ENCODE measurements around the gene GABRA4. TPM values are rescaled to one million over a fixed set of nuclear protein-coding genes. Genes with fewer than 3 reads are reported as not detected.

The GABRA4 gene
- total and polyA plus RNA-seq, 2 donors (not counting 1 experiment from before 2014, with no cell fraction given), result not detected

DNA sequence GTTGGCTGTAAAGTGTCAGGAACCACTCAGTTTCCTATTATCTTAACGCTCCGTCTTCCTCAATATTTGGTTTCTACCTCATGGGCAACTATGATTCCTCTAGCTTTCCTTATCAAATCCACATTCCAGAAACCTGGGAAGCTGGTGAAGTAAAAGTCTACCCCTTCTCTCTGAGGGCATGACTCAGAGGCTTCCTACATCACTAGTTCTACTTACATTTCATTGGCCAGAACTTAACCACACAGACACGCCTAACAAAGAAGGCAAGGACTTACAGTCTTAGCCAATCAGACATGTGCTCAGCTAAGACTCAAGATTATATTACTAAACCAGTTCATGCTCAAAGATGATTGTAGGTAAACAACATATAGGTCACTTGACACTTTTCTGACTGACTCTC, 114.7 kb downstream of the GABRA4 start:
- H2AFZ ChIP-seq (ENCODE audit: insufficient read depth, low read depth, low read length, poor library complexity, severe bottlenecking), result no peak overlapping the region
- no peak for TF ChIP-seq EZH2 (IDR thresholded peaks at IDR 0.05; ENCODE audit: borderline replicate concordance, insufficient read depth, low read depth, low read length, poor library complexity, severe bottlenecking)
- TF ChIP-seq, protein P1, sequence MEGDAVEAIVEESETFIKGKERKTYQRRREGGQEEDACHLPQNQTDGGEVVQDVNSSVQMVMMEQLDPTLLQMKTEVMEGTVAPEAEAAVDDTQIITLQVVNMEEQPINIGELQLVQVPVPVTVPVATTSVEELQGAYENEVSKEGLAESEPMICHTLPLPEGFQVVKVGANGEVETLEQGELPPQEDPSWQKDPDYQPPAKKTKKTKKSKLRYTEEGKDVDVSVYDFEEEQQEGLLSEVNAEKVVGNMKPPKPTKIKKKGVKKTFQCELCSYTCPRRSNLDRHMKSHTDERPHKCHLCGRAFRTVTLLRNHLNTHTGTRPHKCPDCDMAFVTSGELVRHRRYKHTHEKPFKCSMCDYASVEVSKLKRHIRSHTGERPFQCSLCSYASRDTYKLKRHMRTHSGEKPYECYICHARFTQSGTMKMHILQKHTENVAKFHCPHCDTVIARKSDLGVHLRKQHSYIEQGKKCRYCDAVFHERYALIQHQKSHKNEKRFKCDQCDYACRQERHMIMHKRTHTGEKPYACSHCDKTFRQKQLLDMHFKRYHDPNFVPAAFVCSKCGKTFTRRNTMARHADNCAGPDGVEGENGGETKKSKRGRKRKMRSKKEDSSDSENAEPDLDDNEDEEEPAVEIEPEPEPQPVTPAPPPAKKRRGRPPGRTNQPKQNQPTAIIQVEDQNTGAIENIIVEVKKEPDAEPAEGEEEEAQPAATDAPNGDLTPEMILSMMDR (IDR thresholded peaks at IDR 0.05), result no peak
- H3K27ac ChIP-seq (ENCODE audit: low read length in 2 of 2), result no peak overlapping the region
- no peaks in the 10 kb centered on the region for H4K20me1 ChIP-seq (ENCODE audit: control insufficient read depth, insufficient read depth, low read length, poor library complexity, severe bottlenecking)
- WGBS (ENCODE audit: insufficient coverage), result 80% methylated on average over 1 of the region's 3 CpGs
- Mint-ChIP-seq H3K9me3 (ENCODE audit: insufficient read depth) (peaks cover 4% of the 10 kb centered on the region), H3K4me3 (no peak overlapping the region), H3K4me1 (no peaks in the 10 kb centered on the region), H3K27ac (no peak overlapping the region), H3K27me3 (no peaks in the 10 kb centered on the region)
- H3K4me3 ChIP-seq (ENCODE audit: control extremely low read depth in 1 of 5, extremely low read depth in 1 of 5, insufficient read depth in 1 of 5, low read depth in 2 of 5, low read length in 4 of 5), result no peak overlapping the region
- no peaks in the 10 kb centered on the region for H3K9me3 ChIP-seq (ENCODE audit: control extremely low read depth in 1 of 3, control insufficient read depth in 2 of 3, insufficient read depth in 1 of 3, low read length in 2 of 3)
- no peaks in the 10 kb centered on the region for H3K36me3 ChIP-seq (replicated peaks in 1 of 2; ENCODE audit: control extremely low read depth in 1 of 2, control insufficient read depth in 1 of 2, extremely low read depth in 1 of 2, insufficient read depth in 2 of 2, low read length in 1 of 2)
- H3K4me1 ChIP-seq (ENCODE audit: control insufficient read depth in 2 of 2, insufficient read depth in 2 of 2, low read length in 2 of 2), result no peaks in the 10 kb centered on the region
- H3K4me2 ChIP-seq (replicated peaks; ENCODE audit: low read depth, low read length, poor library complexity, severe bottlenecking), result no peak overlapping the region
- H3K79me2 ChIP-seq (ENCODE audit: control insufficient read depth, insufficient read depth, low read length), result no peaks in the 10 kb centered on the region
- no peaks in the 10 kb centered on the region for H3K27me3 ChIP-seq (replicated peaks in 1 of 4; ENCODE audit: control extremely low read depth in 1 of 4, control insufficient read depth in 3 of 4, insufficient read depth in 4 of 4, low read length in 3 of 4)
- ChIA-PET CTCF (no interaction called here), POLR2A (no interaction called here)
- intact Hi-C loops (cut with micrococcal nuclease), result no loop called here
- no peak overlapping the region for H3K9ac ChIP-seq (ENCODE audit: low read length)
- no peak for DNase-seq
- ATAC-seq (ENCODE audit: low read depth), result no peak

DNA sequence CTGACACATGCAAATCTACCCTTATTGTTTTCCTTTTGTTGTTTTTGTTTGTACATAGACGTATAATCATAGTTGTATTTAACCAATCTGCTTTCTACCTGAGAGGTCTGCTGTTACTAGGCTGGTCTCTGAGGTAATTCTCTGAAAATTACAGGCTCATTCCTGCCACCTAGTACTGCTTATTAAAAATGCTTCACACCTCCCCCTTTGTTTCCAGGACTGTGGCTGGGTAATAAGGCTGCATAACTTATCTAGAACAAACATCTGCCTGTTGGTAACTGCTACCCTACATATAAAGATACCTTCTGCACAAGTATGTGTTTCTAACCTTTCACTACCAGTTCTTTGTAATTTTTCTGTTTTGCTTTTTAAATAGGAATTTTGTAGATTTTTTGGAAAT, 118.6 kb downstream of the GABRA4 start:
- H3K27ac Mint-ChIP-seq, result no peak overlapping the region
- ChIA-PET CTCF (no interaction called here), POLR2A (no interaction called here)
- DNase-seq, result no peak
- Histone ChIP-seq H3K4me2 (replicated peaks; ENCODE audit: low read depth, low read length, poor library complexity, severe bottlenecking) (no peak overlapping the region), H3K4me3 (ENCODE audit: control extremely low read depth in 1 of 5, extremely low read depth in 1 of 5, insufficient read depth in 1 of 5, low read depth in 2 of 5, low read length in 4 of 5) (no peak overlapping the region), H3K79me2 (ENCODE audit: control insufficient read depth, insufficient read depth, low read length) (no peaks in the 10 kb centered on the region), H3K27ac (ENCODE audit: low read length in 2 of 2) (no peak overlapping the region), H3K9me3 (ENCODE audit: control extremely low read depth in 1 of 3, control insufficient read depth in 2 of 3, insufficient read depth in 1 of 3, low read length in 2 of 3) (peaks cover 0 to 1% (median 0%) of the 10 kb centered on the region in 3 donors), H3K27me3 (replicated peaks in 1 of 4; ENCODE audit: control extremely low read depth in 1 of 4, control insufficient read depth in 3 of 4, insufficient read depth in 4 of 4, low read length in 3 of 4) (no peaks in the 10 kb centered on the region), H3K9ac (ENCODE audit: low read length) (no peak overlapping the region), H3K36me3 (replicated peaks in 1 of 2; ENCODE audit: control extremely low read depth in 1 of 2, control insufficient read depth in 1 of 2, extremely low read depth in 1 of 2, insufficient read depth in 2 of 2, low read length in 1 of 2) (no peaks in the 10 kb centered on the region), H4K20me1 (ENCODE audit: control insufficient read depth, insufficient read depth, low read length, poor library complexity, severe bottlenecking) (no peaks in the 10 kb centered on the region), H2AFZ (ENCODE audit: insufficient read depth, low read depth, low read length, poor library complexity, severe bottlenecking) (no peak overlapping the region), H3K4me1 (ENCODE audit: control insufficient read depth in 2 of 2, insufficient read depth in 2 of 2, low read length in 2 of 2) (no peaks in the 10 kb centered on the region)
- no peaks in the 10 kb centered on the region for H3K27me3 Mint-ChIP-seq
- peaks cover 4% of the 10 kb centered on the region for H3K9me3 Mint-ChIP-seq (ENCODE audit: insufficient read depth)
- WGBS (ENCODE audit: insufficient coverage), result no CpG with 5 or more reads among the region's 1 CpG
- no peak for TF ChIP-seq EZH2 (IDR thresholded peaks at IDR 0.05; ENCODE audit: borderline replicate concordance, insufficient read depth, low read depth, low read length, poor library complexity, severe bottlenecking)
- TF ChIP-seq, protein P1 (IDR thresholded peaks at IDR 0.05), result no peak
- no peak for ATAC-seq (ENCODE audit: low read depth)
- no peaks in the 10 kb centered on the region for H3K4me1 Mint-ChIP-seq
- intact Hi-C loops (cut with micrococcal nuclease), result no loop called here
- no peak overlapping the region for H3K4me3 Mint-ChIP-seq
